ENCODE results near the gene IFNA13.

- TF ChIP-seq TAF1 (CRISPR knock-in tag; IDR thresholded peaks at IDR 0.05) (no peak), RAD21 (CRISPR knock-in tag; IDR thresholded peaks at IDR 0.05) (no peak), ZNF431 (CRISPR knock-in tag; IDR thresholded peaks at IDR 0.05; ENCODE audit: borderline replicate concordance, low read depth) (no peak), PBX3 (CRISPR knock-in tag; IDR thresholded peaks at IDR 0.05; ENCODE audit: borderline replicate concordance) (no peak)
- TF ChIP-seq, protein P1, sequence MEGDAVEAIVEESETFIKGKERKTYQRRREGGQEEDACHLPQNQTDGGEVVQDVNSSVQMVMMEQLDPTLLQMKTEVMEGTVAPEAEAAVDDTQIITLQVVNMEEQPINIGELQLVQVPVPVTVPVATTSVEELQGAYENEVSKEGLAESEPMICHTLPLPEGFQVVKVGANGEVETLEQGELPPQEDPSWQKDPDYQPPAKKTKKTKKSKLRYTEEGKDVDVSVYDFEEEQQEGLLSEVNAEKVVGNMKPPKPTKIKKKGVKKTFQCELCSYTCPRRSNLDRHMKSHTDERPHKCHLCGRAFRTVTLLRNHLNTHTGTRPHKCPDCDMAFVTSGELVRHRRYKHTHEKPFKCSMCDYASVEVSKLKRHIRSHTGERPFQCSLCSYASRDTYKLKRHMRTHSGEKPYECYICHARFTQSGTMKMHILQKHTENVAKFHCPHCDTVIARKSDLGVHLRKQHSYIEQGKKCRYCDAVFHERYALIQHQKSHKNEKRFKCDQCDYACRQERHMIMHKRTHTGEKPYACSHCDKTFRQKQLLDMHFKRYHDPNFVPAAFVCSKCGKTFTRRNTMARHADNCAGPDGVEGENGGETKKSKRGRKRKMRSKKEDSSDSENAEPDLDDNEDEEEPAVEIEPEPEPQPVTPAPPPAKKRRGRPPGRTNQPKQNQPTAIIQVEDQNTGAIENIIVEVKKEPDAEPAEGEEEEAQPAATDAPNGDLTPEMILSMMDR (CRISPR knock-in tag; IDR thresholded peaks at IDR 0.05): no peak
Observed at GRCh38 chr9:21340735-21341134, 27.1 kb downstream of the IFNA13 start.
